HTERT RPE-1 (cell line): Measurements from ENCODE around the gene LCE1B.

Experiments used
- in situ Hi-C: fragments of 300-500 bp; cut with MboI; formaldehyde crosslinking; loops from 4 replicates; pipeline ENCODE4 v1.14.3; 2020; ENCODE audit warnings: low sequenced_read_pairs

The LCE1B gene, protein sequence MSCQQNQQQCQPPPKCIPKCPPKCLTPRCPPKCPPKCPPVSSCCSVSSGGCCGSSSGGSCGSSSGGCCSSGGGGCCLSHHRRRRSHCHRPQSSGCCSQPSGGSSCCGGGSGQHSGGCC

GRCh38 chr1:152811671-152812070 lies at the start of gene LCE1B:
LCE1B (plus strand) TSS chr1:152811971; CDS start chr1:152812447, 476 bp downstream.
- in situ Hi-C loops: no loop called here

DNA sequence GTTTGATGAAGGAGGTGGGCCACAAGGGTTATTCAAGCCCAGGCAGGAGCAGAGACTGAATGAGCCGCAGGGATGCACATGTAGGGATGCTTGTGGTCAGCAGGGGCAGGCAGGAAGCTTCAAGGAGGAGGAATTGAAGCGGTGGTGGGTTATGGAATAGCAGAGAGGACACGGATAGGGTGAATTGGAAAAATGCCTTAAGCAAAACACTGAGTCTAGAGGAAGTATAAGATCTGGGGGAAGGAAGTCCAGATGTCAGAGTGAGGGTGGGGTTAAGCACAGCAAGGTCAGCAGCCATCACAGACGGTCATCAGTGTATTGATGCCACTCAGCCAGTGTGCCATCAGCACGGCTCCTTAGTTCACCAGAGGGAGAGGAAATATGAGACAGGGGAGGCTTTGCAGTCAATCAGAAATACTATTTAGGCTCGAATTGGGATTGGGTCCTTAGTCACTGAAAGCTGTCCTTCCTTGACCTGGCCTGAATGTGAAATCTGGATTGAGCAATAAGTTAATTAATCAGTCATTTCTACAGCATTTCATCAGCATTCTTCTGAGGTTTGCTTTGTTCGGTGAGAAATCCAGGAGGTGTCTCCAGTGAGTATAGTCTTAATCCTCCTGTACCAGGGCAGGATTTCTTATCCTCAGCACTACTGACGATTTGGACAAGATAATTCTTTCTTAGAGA lies 42.8 kb upstream of the LCE1B start:
- in situ Hi-C loops: no loop called here

GRCh38 chr1:152770411-152770810 lies 41.4 kb upstream of the LCE1B start:
- in situ Hi-C loops: no loop called here

DNA sequence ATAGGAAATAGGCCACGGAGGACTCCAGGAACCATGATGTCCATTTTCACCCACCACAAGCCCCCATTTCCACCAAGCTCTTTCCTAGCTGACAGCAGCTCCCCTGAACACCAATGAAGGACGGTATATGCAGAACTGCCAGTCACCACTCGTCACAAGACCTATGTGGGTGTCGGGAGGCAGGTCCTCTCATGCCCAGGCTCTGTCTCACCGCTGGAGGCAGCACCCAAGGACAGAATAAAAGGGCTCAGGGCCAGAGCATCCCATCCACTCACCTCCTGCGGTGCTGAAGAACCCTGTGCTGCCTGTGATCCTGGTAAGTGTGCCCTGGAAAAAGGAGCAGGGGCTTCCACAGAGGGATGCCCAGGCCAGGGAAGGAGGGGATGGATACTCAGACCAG lies 36.9 kb upstream of the LCE1B start, which contains the start of gene LCE1F:
Gene LCE1F, plus strand, starts transcription at position 266 of the 400 bp plus-strand sequence. CDS start 1,232 bp downstream, outside the sequence.
- in situ Hi-C loops: no loop called here

DNA sequence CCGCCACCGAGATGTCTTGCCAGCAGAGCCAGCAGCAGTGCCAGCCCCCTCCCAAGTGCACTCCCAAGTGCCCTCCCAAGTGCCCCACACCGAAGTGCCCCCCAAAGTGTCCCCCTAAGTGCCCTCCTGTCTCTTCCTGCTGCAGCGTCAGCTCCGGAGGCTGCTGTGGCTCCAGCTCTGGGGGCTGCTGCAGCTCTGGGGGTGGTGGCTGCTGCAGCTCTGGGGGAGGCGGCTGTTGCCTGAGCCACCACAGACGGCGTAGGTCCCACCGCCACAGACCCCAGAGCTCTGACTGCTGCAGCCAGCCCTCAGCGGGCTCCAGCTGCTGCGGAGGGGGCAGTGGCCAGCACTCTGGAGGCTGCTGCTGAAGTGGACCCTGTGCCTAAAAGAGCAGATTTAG lies 35.4 kb upstream of the LCE1B start:
- in situ Hi-C loops: no loop called here

GRCh38 chr1:152777510-152778137 lies 34.1 kb upstream of the LCE1B start:
- in situ Hi-C loops: no loop called here

- in situ Hi-C loops: no loop called here
Observed at GRCh38 chr1:152783095-152783494, 28.7 kb upstream of the LCE1B start.

GRCh38 chr1:152786077-152786476 lies 25.7 kb upstream of the LCE1B start, which contains the start of gene LCE1E:
LCE1E (plus strand) TSS chr1:152786257; CDS start chr1:152787300, 1,043 bp downstream.
- in situ Hi-C loops: no loop called here

DNA sequence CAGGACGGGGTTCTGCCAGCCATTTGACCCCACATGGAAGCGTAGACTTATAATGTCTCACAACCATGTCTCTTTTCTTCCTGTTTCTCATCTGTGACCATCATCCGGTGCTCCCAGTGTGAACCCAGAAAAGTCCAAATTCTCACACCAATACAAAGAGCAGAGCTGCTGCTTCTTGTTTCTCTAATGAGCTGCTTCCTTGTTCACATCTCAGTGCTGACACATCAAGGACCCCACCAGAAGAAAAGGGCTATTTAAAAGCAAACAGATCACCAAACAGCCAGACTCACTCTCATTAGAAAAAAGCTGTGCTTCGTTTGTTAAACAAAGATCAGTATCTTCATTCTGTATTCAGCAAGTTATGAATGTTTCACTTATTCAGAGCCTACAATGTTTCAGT lies 16.1 kb upstream of the LCE1B start:
- in situ Hi-C loops: no loop called here

- in situ Hi-C loops: no loop called here
Observed at GRCh38 chr1:152796421-152796820, 15.3 kb upstream of the LCE1B start, which contains the start of gene LCE1D. LCE1D (plus strand) TSS chr1:152796721; CDS start chr1:152797795, 1,074 bp downstream.

DNA sequence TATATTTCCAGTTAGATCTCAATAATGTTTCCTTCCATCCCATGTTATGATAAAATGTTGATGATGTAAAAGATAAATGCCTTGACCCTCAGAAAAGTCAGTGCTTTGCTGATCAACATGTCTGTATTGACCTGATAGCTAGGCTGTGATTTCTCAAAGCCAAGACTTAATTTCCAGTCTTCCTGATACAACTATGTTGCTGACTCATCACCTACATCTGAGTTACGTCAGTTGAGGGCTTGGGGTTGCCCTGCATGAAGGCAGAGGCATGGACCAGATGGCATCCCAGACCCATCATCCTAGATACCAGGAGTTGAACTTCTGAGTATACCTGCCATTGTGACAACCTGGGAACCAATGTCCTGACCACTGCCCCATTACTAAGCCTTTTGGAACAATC lies 10.4 kb upstream of the LCE1B start:
- in situ Hi-C loops: no loop called here

- in situ Hi-C loops: no loop called here
Observed at GRCh38 chr1:152806576-152806975, 5.2 kb upstream of the LCE1B start, which contains the start of gene LCE1C. LCE1C (minus strand) TSS chr1:152806651; CDS start chr1:152805478, 1,173 bp downstream.

GRCh38 chr1:152811050-152811449 lies 721 bp upstream of the LCE1B start:
- in situ Hi-C loops: no loop called here

DNA sequence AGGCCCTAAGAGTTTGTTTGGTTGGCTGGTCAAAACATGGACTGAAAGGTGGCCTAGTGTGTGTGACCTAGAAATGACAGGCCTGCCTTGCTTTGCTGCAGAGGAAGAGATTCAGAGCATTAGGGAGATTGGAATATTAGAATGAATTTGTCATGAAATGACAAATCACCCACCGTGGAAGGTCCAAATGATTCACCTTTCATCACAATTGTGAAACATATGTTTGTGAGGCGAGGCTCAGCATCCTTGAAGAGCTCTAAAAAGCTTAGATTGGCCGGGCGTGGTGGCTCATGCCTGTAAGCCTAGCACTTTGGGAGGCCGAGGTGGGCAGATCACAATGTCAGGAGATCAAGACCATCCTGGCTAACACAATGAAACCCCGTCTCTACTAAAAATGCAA lies 5.5 kb downstream of the LCE1B start:
- in situ Hi-C loops: no loop called here

DNA sequence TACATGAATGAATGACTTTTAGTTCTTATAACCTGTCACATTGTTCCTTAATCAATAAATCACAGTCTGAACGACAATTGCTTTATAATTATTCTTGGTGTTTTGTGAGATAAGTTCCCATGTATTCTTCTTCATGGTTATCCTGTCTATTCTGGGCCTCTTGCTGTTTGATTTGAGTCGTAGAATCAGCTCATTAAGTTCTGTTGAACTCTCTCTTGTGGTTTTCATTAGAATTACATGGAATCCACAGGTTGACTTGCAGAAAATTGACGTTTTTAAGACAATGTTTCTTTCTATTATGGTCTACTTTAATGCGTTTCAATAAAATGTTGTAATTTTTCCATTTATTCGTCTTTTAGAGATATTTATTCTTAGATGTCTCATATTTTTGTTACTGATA lies 11.5 kb downstream of the LCE1B start:
- in situ Hi-C loops: no loop called here

DNA sequence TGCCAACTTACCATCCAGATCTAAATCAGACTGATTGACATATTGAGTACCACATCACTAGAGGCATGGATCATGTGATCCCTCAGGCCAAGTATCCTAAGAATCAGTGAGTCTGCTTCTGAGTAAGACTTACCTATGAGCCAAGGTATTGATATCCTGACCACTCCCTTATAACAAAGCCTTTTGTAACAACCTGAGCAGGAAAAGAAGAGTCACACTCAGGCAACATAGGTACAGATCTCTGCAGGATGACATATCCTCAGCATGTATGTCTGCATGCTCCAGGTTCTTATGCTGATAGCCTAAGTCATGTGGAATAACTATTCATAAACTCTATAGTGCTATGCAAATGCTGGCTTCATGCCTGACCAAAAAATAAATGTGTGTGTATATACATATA lies 13.2 kb downstream of the LCE1B start:
- in situ Hi-C loops: no loop called here

DNA sequence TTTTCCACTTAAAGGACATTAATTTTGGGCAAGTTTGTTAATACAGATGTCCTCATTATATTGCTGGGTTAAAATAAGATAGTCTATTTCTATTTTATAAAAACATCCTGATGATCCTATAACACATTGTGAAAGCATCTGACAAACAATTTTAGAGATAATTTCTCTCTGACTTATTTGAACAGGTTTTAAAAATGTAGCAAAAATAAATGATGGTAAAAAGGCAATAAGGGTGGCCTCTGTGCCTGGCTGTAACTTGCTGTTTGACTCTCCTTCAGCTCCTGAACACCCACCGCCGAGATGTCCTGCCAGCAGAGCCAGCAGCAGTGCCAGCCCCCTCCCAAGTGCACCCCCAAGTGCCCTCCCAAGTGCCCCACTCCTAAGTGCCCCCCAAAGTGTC lies 15.4 kb downstream of the LCE1B start, which contains the start of gene LCE1A:
Gene LCE1A, plus strand, starts transcription at position 301 of the 400 bp plus-strand sequence. Its CDS starts 0 bp downstream, at position 301.
- in situ Hi-C loops: no loop called here

DNA sequence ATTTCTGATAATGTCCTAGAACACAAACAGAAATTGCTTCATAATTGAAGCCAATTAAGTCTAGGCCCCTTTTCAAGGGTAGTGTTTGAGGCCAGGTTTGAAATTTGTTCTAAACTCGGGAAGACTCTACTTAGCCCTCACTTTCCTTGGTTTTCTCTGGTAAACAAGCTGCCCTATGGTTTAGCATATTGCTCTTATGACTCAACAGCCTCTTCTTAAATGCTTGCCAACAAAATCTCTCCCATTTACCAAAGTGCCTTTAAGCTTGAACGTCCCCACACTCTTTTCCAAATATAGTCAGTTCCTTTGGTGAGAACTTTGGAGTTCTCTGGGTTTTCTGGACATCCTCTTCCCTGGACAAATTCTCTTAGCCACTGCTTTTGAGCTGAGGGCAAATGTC lies 25.1 kb downstream of the LCE1B start:
- in situ Hi-C loops: no loop called here

GRCh38 chr1:152842556-152842955 lies 30.8 kb downstream of the LCE1B start, which contains the start of gene LCE6A:
LCE6A (plus strand) TSS chr1:152842856; CDS start chr1:152843521, 665 bp downstream.
- in situ Hi-C loops: no loop called here

DNA sequence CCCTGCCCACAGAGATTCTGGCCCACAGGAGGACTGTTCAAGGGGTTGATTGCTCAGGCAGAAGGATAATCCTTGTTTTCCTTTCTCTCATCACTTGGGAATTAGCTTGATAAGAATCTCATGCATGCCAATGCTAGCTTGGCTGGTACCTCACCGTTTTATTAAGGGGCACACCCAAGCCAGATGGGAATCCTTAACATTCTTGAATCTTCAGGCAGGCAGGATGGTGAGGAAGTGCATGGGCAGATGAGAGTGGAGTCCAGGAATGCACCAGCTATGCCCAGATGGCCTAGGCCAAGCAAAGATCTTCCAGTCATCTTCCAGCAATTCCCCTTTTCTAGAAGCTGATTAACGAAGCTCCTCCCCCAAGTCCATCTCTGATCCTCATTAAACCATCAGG lies 43.9 kb downstream of the LCE1B start:
- in situ Hi-C loops: no loop called here

GRCh38 chr1:152858062-152858461 lies 46.3 kb downstream of the LCE1B start:
- in situ Hi-C loops: no loop called here

- in situ Hi-C loops: no loop called here
Observed at GRCh38 chr1:152859696-152860095, 47.9 kb downstream of the LCE1B start, which contains the start of gene LCE7A. LCE7A (plus strand) TSS chr1:152859996; CDS start chr1:152860698, 702 bp downstream.
